Uterus (tissue), 4 donors: Measurements from ENCODE around the gene SLC35B1. TPM values are rescaled to one million over a fixed set of nuclear protein-coding genes. Genes with fewer than 3 reads are reported as not detected.
A peak's percentile ranks its signal among the peaks of the same experiment; 100 is the strongest.

Experiments
- DNase-seq, 2 donors: peaks; one replicate each; pipeline ENCODE4 v3.0.0-alpha.2; 2019 to 2020
- H3K27ac ChIP-seq, 2 donors: fragments of 200-600 bp; sonication (generic); 1 replicate in 1 of 2; 2 replicates in 1 of 2; pipeline ENCODE4 v1.5.1; 2016 to 2018
- H3K27me3 ChIP-seq, 2 donors: fragments of 200-600 bp; sonication (generic); one replicate each; pipeline ENCODE4 v1.5.1; 2018 to 2019; ENCODE audit warnings: control low read depth in 1 of 2
- H3K36me3 ChIP-seq, 2 donors: fragments of 200-600 bp; sonication (generic); one replicate each; pipeline ENCODE4 v1.5.1; 2019; ENCODE audit warnings: control low read depth in 1 of 2
- H3K4me1 ChIP-seq, 2 donors: fragments of 200-600 bp; sonication (generic); one replicate each; pipeline ENCODE4 v1.5.1; 2018 to 2019; ENCODE audit warnings: control low read depth in 1 of 2
- H3K4me3 ChIP-seq, 2 donors: fragments of 200-600 bp; sonication (generic); 1 replicate in 1 of 2; 2 replicates in 1 of 2; pipeline ENCODE4 v1.5.1; 2018 to 2019; ENCODE audit warnings: mild to moderate bottlenecking in 1 of 2
- H3K9me3 ChIP-seq, 2 donors: fragments of 200-600 bp; sonication (generic); one replicate each; pipeline ENCODE4 v1.5.1; 2019; ENCODE audit warnings: control low read depth in 1 of 2
- CTCF ChIP-seq, 4 experiments: fragments of 200-600 bp in 2 of 4; fragments of 450-650 bp in 2 of 4; sonication (generic) in 2 of 4; IDR thresholded peaks; one replicate each; pipeline ENCODE4 v1.5.1; 2016 to 2019; ENCODE audit warnings: antibody characterized with exemption in 4 of 4, mild to moderate bottlenecking in 2 of 4, moderate library complexity in 1 of 4
- POLR2A ChIP-seq, 2 donors: fragments of 450-650 bp; IDR thresholded peaks; one replicate each; pipeline ENCODE4 v1.6.1; 2016; ENCODE audit warnings: antibody characterized with exemption in 2 of 2, mild to moderate bottlenecking in 1 of 2, moderate library complexity in 1 of 2
- intact Hi-C: fragments of 100-400 bp; cut with DNase I; formaldehyde crosslinking; loops from one replicate; pipeline ENCODE4 v1.15.1; 2023; ENCODE audit warnings: low total_unique reads
- total RNA-seq, 4 donors: library from RNA; depleted of rRNA in 3 of 4; stranded (reverse); fragments of >200 nt in 3 of 4; gene quantifications; one replicate each; pipeline versions ENCODE4 v1.1.0 to v1.2.4, GENCODE V29; 2014 to 2023
- donor health status: DM: yes; HTN: yes; CAD: no.

SLC35B1 gene
- total RNA-seq, 4 donors from 2014 or later, result 23.6 to 49.1 (median 36.3) TPM

- intact Hi-C loops, result no loop called here
- DNase-seq, result no peak
- peaks cover 11 to 25% of the 10 kb centered on the region in 2 donors for H3K4me1 ChIP-seq
- H3K27me3 ChIP-seq, result no peaks in the 10 kb centered on the region
- no peaks in the 10 kb centered on the region for H3K36me3 ChIP-seq
- H3K9me3 ChIP-seq, result no peaks in the 10 kb centered on the region
- H3K4me3 ChIP-seq, result no peak overlapping the region
- TF ChIP-seq CTCF (IDR thresholded peaks at IDR 0.05) (no peak), POLR2A (IDR thresholded peaks at IDR 0.05) (no peak)
- no peak overlapping the region for H3K27ac ChIP-seq
These were observed 27.0 kb upstream of the SLC35B1 start for GRCh38 chr17:49734515-49735490.

- TF ChIP-seq POLR2A (IDR thresholded peaks at IDR 0.05) (no peak), CTCF (IDR thresholded peaks at IDR 0.05) (no peak)
- Histone ChIP-seq H3K36me3 (no peaks in the 10 kb centered on the region), H3K4me1 (peaks cover 11 to 18% of the 10 kb centered on the region in 2 donors), H3K4me3 (no peak overlapping the region), H3K27ac (peak overlapping the region; percentile 63 to 85), H3K9me3 (no peaks in the 10 kb centered on the region), H3K27me3 (no peaks in the 10 kb centered on the region)
- no peak for DNase-seq
- intact Hi-C loops, result no loop called here
These were observed 23.7 kb upstream of the SLC35B1 start for GRCh38 chr17:49731435-49731831.

GRCh38 chr17:49730785-49731434, 23.1 kb upstream of the SLC35B1 start:
- intact Hi-C loops, result no loop called here
- Histone ChIP-seq H3K9me3 (no peaks in the 10 kb centered on the region), H3K27ac (peak overlapping the region; percentile 63 to 85), H3K4me3 (no peak overlapping the region), H3K27me3 (no peaks in the 10 kb centered on the region), H3K4me1 (peaks cover 11 to 18% of the 10 kb centered on the region in 2 donors), H3K36me3 (no peaks in the 10 kb centered on the region)
- TF ChIP-seq CTCF (IDR thresholded peaks at IDR 0.05) (no peak), POLR2A (IDR thresholded peaks at IDR 0.05) (no peak)
- no peak for DNase-seq

- Histone ChIP-seq H3K9me3 (no peaks in the 10 kb centered on the region), H3K4me3 (no peak overlapping the region), H3K4me1 (peaks cover 11 to 18% of the 10 kb centered on the region in 2 donors), H3K36me3 (no peaks in the 10 kb centered on the region), H3K27ac (peak overlapping the region; percentile 63 to 85), H3K27me3 (no peaks in the 10 kb centered on the region)
- intact Hi-C loops, result no loop called here
- TF ChIP-seq CTCF (IDR thresholded peaks at IDR 0.05) (no peak), POLR2A (IDR thresholded peaks at IDR 0.05) (no peak)
- DNase-seq, result peak; percentile 90 to 91
These were observed 22.5 kb upstream of the SLC35B1 start for GRCh38 chr17:49730078-49730784.
